Peyer's patch (tissue), 4 donors: ENCODE results near the gene NUDT12.

Source experiments
- POLR2A ChIP-seq, 2 donors: fragments of 450-650 bp; IDR thresholded peaks; one replicate each; pipeline ENCODE4 v1.5.1; 2017; ENCODE audit warnings: antibody characterized with exemption in 2 of 2, mild to moderate bottlenecking in 2 of 2, moderate library complexity in 2 of 2
- TF ChIP-seq, protein P1 (sequence below), 6 experiments: fragments of 450-650 bp in 4 of 6; fragments of 200-600 bp in 2 of 6; sonication (generic) in 1 of 6; IDR thresholded peaks; one replicate each; pipeline ENCODE4 v1.5.1; 2017 to 2019; ENCODE audit warnings: antibody characterized with exemption in 6 of 6, mild to moderate bottlenecking in 3 of 6, moderate library complexity in 1 of 6

- TF ChIP-seq, protein P1, sequence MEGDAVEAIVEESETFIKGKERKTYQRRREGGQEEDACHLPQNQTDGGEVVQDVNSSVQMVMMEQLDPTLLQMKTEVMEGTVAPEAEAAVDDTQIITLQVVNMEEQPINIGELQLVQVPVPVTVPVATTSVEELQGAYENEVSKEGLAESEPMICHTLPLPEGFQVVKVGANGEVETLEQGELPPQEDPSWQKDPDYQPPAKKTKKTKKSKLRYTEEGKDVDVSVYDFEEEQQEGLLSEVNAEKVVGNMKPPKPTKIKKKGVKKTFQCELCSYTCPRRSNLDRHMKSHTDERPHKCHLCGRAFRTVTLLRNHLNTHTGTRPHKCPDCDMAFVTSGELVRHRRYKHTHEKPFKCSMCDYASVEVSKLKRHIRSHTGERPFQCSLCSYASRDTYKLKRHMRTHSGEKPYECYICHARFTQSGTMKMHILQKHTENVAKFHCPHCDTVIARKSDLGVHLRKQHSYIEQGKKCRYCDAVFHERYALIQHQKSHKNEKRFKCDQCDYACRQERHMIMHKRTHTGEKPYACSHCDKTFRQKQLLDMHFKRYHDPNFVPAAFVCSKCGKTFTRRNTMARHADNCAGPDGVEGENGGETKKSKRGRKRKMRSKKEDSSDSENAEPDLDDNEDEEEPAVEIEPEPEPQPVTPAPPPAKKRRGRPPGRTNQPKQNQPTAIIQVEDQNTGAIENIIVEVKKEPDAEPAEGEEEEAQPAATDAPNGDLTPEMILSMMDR (IDR thresholded peaks at IDR 0.05) = no peak
- no peak for TF ChIP-seq POLR2A (IDR thresholded peaks at IDR 0.05)
Measured at GRCh38 chr5:103525361-103525760, 37.2 kb downstream of the NUDT12 start.
